Activated CD8-positive, alpha-beta T cell treated with anti-CD3 and anti-CD28 coated beads for 36 hours (primary cell): ENCODE measurements around the gene MLN. TPM values are rescaled to one million over a fixed set of nuclear protein-coding genes. Genes with fewer than 3 reads are reported as not detected.

Source experiments
- ATAC-seq: fragments of 200-7000 bp; cut with Tn5 transposase; one replicate; pipeline ENCODE4 v1.10.0; 2021; ENCODE audit warnings: mild to moderate bottlenecking, moderate library complexity
- CTCF ChIA-PET: fragments of 350-600 bp; sonication (Branson Sonifier 250); formaldehyde crosslinking; loops from one replicate; lab custom pipeline; 2021; ENCODE audit warnings: antibody characterized with exemption; lab: Charles Lee
- POLR2A ChIA-PET: fragments of 350-600 bp; sonication (Branson Sonifier 250); formaldehyde crosslinking; loops from one replicate; lab custom pipeline; 2021; ENCODE audit warnings: antibody characterized with exemption; lab: Charles Lee
- DNase-seq: peaks from one replicate; pipeline ENCODE4 v3.0.0-alpha.2; 2020
- H3K27ac Mint-ChIP-seq: one replicate; pipeline ENCODE4 v1.8.0; 2021; ENCODE audit warnings: mild to moderate bottlenecking, mixed read lengths
- H3K27me3 Mint-ChIP-seq: one replicate; pipeline ENCODE4 v1.8.0; 2021; ENCODE audit warnings: mixed read lengths
- H3K36me3 Mint-ChIP-seq: one replicate; pipeline ENCODE4 v1.8.0; 2021; ENCODE audit warnings: low read depth, mixed read lengths
- H3K4me1 Mint-ChIP-seq: one replicate; pipeline ENCODE4 v1.8.0; 2021; ENCODE audit warnings: low read depth, mixed read lengths
- H3K4me3 Mint-ChIP-seq: one replicate; pipeline ENCODE4 v1.8.0; 2021; ENCODE audit warnings: mild to moderate bottlenecking, moderate library complexity, mixed read lengths
- H3K9me3 Mint-ChIP-seq: one replicate; pipeline ENCODE4 v1.8.0; 2021; ENCODE audit warnings: mixed read lengths
- CTCF ChIP-seq: fragments of 200-600 bp; IDR thresholded peaks from one replicate; pipeline ENCODE4 v1.8.0; 2022; ENCODE audit warnings: antibody characterized with exemption, mild to moderate bottlenecking
- intact Hi-C: fragments of 100-400 bp; cut with micrococcal nuclease; formaldehyde crosslinking; loops from one replicate; pipeline ENCODE4 v1.10.0; 2022
- total RNA-seq, 2 experiments: library from RNA; stranded (reverse); gene quantifications; one replicate each; pipeline ENCODE4 v1.2.3, GENCODE V29; 2021

Gene MLN
- total RNA-seq, 2 experiments from 2014 or later = not detected

GRCh38 chr6:33783781-33784520 is 19.9 kb downstream of the MLN start:
- peaks cover 42% of the 10 kb centered on the region for H3K36me3 Mint-ChIP-seq
- ChIA-PET CTCF (interaction anchor here (0.9 to 5.2 kb wide), 3 partner anchors 12 to 16 kb away, joined by 4 to 43 read pairs (median 26); no protein-coding TSS in a partner anchor), POLR2A (no interaction called here)
- intact Hi-C loops = no loop called here
- DNase-seq = no peak
- no peak overlapping the region for H3K27ac Mint-ChIP-seq
- no peaks in the 10 kb centered on the region for H3K27me3 Mint-ChIP-seq
- ATAC-seq = no peak
- no peak overlapping the region for H3K4me3 Mint-ChIP-seq
- no peak for TF ChIP-seq CTCF
- H3K9me3 Mint-ChIP-seq = no peaks in the 10 kb centered on the region
- H3K4me1 Mint-ChIP-seq = peaks cover 40% of the 10 kb centered on the region

DNA sequence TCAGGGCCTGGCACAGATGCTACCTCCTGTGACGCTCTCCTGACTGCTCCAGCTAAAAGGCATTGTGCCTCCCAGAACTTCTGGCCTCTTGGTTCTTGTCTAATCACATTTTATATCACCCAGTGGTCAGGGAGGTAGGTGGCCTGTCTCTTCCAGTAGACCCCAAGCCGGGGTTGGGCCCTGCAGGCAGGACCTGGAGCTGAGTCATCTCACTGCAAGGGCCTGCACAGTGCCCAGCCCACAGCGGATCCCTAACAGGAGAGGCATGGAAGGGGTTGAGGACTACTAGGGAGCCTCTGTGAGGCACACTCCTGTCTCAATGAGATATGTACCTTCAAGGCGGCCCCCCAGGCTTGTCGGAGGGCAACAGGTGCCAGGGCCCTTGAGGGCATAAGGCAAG is 21.2 kb downstream of the MLN start:
- CTCF ChIA-PET = interaction anchor here (5.2 kb wide), 1 partner anchor 11 kb away, joined by 26 read pairs; no protein-coding TSS in a partner anchor
- Mint-ChIP-seq H3K27ac (no peak overlapping the region), H3K36me3 (peaks cover 47% of the 10 kb centered on the region), H3K4me1 (peaks cover 37% of the 10 kb centered on the region), H3K4me3 (no peak overlapping the region), H3K9me3 (no peaks in the 10 kb centered on the region), H3K27me3 (no peaks in the 10 kb centered on the region)
- no peak for TF ChIP-seq CTCF
- POLR2A ChIA-PET = no interaction called here
- no peak for ATAC-seq
- no peak for DNase-seq
- intact Hi-C loops = no loop called here

DNA sequence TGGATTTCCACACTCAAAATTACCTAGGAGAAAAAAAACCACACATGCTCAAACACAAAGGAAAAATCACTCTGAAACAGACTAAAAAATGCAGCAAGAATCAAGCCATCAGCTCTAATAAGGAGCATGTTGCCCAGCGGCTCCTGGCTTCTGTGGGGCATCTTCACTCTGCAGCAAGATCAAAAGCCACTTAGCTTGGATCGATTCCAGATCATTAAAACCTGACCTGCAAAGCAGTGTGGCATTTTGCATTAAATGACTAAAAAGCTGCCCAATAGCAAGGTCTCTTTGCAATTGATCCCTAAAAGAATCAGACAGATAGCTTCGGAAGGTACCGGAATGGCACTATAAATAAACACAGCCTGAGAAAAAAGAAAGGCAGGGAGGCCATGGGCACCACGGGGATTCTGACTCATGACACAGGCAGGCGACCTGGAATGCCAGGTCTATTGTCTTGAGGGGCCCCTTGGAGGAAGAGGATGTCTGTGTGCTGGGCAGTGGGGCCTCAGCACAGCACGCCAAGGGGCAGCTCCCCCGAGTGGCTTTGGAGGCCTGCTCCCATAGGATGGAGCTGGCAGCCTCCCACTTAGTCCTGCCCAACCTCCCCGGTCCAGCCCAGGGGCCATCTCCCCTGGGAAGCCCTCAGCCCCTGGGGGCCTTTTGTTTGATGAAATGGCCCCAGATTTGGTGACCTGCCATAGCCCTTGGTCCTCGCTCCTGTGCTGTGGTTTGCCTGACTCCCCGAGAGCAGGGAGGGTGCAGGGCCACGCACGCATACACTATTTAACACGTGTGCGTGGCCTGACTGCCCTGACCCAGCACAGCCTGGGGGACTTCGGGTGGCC is 22.4 kb downstream of the MLN start:
- ChIA-PET CTCF (interaction anchor here (0.9 to 5.2 kb wide), 2 partner anchors 10 to 273 kb away, joined by 3 to 26 read pairs; no protein-coding TSS in a partner anchor), POLR2A (no interaction called here)
- H3K4me1 Mint-ChIP-seq = peaks cover 25% of the 10 kb centered on the region
- peaks cover 53% of the 10 kb centered on the region for H3K36me3 Mint-ChIP-seq
- no peak overlapping the region for H3K4me3 Mint-ChIP-seq
- no peak for TF ChIP-seq CTCF
- H3K9me3 Mint-ChIP-seq = no peaks in the 10 kb centered on the region
- H3K27me3 Mint-ChIP-seq = no peaks in the 10 kb centered on the region
- intact Hi-C loops = no loop called here
- DNase-seq (no peak), ATAC-seq (no peak)
- H3K27ac Mint-ChIP-seq = no peak overlapping the region

DNA sequence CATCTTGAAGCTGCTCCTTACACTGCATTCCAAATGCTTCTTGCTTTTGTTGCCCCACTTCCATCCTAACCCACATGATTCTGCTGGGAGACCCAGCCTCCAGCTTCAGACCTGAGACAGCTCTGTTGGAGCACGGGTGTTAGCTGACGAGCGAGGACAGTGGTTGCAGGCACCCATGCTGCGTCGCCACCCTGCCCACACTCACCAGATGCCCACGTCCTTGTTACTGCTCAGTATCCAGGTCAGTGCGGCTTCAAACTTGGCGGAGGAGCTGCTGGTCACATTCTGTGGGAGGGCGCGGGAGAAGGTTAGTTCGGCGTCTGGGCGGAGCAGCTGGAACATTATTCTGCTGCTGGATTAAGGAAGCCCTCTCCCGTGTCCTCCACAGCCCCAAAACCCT is 23.9 kb downstream of the MLN start:
- no peak for TF ChIP-seq CTCF
- Mint-ChIP-seq H3K4me1 (peaks cover 10% of the 10 kb centered on the region), H3K4me3 (no peak overlapping the region), H3K27ac (no peak overlapping the region), H3K9me3 (no peaks in the 10 kb centered on the region), H3K27me3 (no peaks in the 10 kb centered on the region), H3K36me3 (peaks cover 55% of the 10 kb centered on the region)
- intact Hi-C loops = no loop called here
- ChIA-PET POLR2A (interaction anchor here (1.2 to 2.8 kb wide), 2 partner anchors 8 to 9 kb away, joined by 3 to 15 read pairs; partner anchors contain the start of gene LEMD2), CTCF (interaction anchor here (1.3 to 5.2 kb wide), 3 partner anchors 9 to 36 kb away, joined by 3 to 26 read pairs (median 5); no protein-coding TSS in a partner anchor)
- no peak for ATAC-seq
- DNase-seq = no peak
